ENCODE results near the gene TCEA3.

- TF ChIP-seq POLR2A (IDR thresholded peaks at IDR 0.05) (no peak), CTCF (IDR thresholded peaks at IDR 0.05) (no peak), POLR2AphosphoS5 (IDR thresholded peaks at IDR 0.05) (no peak)
Observed at GRCh38 chr1:23448846-23449245, 24.3 kb upstream of the TCEA3 start.

Data from breast epithelium (tissue), 3 donors.